Measurements from ENCODE around the gene C1orf105. TPM values are rescaled to one million over a fixed set of nuclear protein-coding genes. Genes with fewer than 3 reads are reported as not detected.

C1orf105 gene
- total RNA-seq, 1 experiment from 2014 or later: not detected

Other genes with a start within 250 kb of the C1orf105 start
- gene PIGC, start 23.4 kb downstream of the C1orf105 start, total RNA-seq (2014; rRNA removed; shearing (Covaris generic)): 56.0 and 62.8 TPM in 2 replicates
- 27.8 and 31.4 TPM in 2 replicates for gene SUCO, start 112.5 kb downstream of the C1orf105 start, total RNA-seq (2014; rRNA removed; shearing (Covaris generic))
- not detected in 2 replicates for gene FASLG, start 238.4 kb downstream of the C1orf105 start, total RNA-seq (2014; rRNA removed; shearing (Covaris generic))